Measurements from ENCODE around the gene PSMD4. TPM values are rescaled to one million over a fixed set of nuclear protein-coding genes. Genes with fewer than 3 reads are reported as not detected.

The PSMD4 gene
- total and polyA plus RNA-seq, 2 donors (not counting 3 experiments of a cell fraction or from before 2014, with no cell fraction given) = 181 to 266 TPM

- no peaks in the 10 kb centered on the region for H3K9me3 ChIP-seq (replicated peaks; ENCODE audit: control insufficient read depth, insufficient read depth, low read length)
- no peaks in the 10 kb centered on the region for H4K20me1 ChIP-seq (replicated peaks; ENCODE audit: control insufficient read depth, extremely low read depth, insufficient read depth, low read length)
- no peaks in the 10 kb centered on the region for H3K9me1 ChIP-seq (replicated peaks; ENCODE audit: control insufficient read depth, extremely low read depth, insufficient read depth, low read length)
- ChIA-PET CTCF (interaction anchor here (0.5 to 4.2 kb wide), 35 partner anchors 9 to 584 kb away, joined by 3 to 59 read pairs (median 4); partner anchors contain the start of genes GABPB2, PI4KB and VPS72), POLR2A (interaction anchor here (0.6 kb wide), 1 partner anchor 30 kb away, joined by 3 read pairs; the partner anchor contains the start of gene ZNF687)
- DNase-seq (ENCODE audit: low read depth, low spot score) (peak; percentile 72), FAIRE-seq (peak; percentile 26)
- H3K27ac ChIP-seq (ENCODE audit: insufficient read depth, low read depth, low read length) = no peak overlapping the region
- BruUV-seq (replicated peaks) = no TSS peak
- no peaks in the 10 kb centered on the region for H3K27me3 ChIP-seq (ENCODE audit: control insufficient read depth in 2 of 2, insufficient read depth in 2 of 2, low read length in 2 of 2)
- TF ChIP-seq POLR2AphosphoS5 (IDR thresholded peaks at IDR 0.05; ENCODE audit: insufficient read depth, low read depth, low read length) = no peak
- TF ChIP-seq, protein P1, sequence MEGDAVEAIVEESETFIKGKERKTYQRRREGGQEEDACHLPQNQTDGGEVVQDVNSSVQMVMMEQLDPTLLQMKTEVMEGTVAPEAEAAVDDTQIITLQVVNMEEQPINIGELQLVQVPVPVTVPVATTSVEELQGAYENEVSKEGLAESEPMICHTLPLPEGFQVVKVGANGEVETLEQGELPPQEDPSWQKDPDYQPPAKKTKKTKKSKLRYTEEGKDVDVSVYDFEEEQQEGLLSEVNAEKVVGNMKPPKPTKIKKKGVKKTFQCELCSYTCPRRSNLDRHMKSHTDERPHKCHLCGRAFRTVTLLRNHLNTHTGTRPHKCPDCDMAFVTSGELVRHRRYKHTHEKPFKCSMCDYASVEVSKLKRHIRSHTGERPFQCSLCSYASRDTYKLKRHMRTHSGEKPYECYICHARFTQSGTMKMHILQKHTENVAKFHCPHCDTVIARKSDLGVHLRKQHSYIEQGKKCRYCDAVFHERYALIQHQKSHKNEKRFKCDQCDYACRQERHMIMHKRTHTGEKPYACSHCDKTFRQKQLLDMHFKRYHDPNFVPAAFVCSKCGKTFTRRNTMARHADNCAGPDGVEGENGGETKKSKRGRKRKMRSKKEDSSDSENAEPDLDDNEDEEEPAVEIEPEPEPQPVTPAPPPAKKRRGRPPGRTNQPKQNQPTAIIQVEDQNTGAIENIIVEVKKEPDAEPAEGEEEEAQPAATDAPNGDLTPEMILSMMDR (IDR thresholded peaks at IDR 0.05; ENCODE audit: extremely low read depth in 1 of 2, insufficient read depth in 1 of 2, low read depth in 1 of 2, low read length in 2 of 2) = peak; percentile 65 to 72
- dilution Hi-C loops (cut with MboI; ENCODE audit: extremely low pct_ligation_motif_present, low sequenced_read_pairs) (no loop called here), intact Hi-C loops (cut with micrococcal nuclease) (loop anchor here (1.0 kb wide), 3 partner anchors 56 to 181 kb away; no protein-coding TSS in a partner anchor)
- H3K36me3 ChIP-seq (ENCODE audit: control insufficient read depth in 2 of 2, extremely low read depth in 1 of 2, insufficient read depth in 2 of 2, low read length in 2 of 2) = peaks cover 2 to 14% of the 10 kb centered on the region in 2 experiments
- H3K4me3 ChIP-seq (replicated peaks in 1 of 3; ENCODE audit: insufficient read depth in 1 of 3, low read depth in 1 of 3, low read length in 3 of 3) = no peak overlapping the region
- no peak overlapping the region for H3K4me2 ChIP-seq (ENCODE audit: insufficient read depth, low read length)
- peaks cover 19% of the 10 kb centered on the region for H3K79me2 ChIP-seq (ENCODE audit: control insufficient read depth, insufficient read depth, low read length)
- H3K4me1 ChIP-seq (ENCODE audit: control insufficient read depth, extremely low read depth, insufficient read depth, low read length) = peaks cover 7% of the 10 kb centered on the region
- no peak overlapping the region for H3K9ac ChIP-seq (replicated peaks; ENCODE audit: extremely low read depth, insufficient read depth, low read length)
- no peak overlapping the region for H2AFZ ChIP-seq (ENCODE audit: low read depth, low read length)
These were observed 2.7 kb upstream of the PSMD4 start for GRCh38 chr1:151251656-151252470.

- peaks cover 50% of the 10 kb centered on the region for H3K79me2 ChIP-seq (ENCODE audit: control insufficient read depth, insufficient read depth, low read length)
- H3K27me3 ChIP-seq (ENCODE audit: control insufficient read depth in 2 of 2, insufficient read depth in 2 of 2, low read length in 2 of 2) = no peaks in the 10 kb centered on the region
- TF ChIP-seq GATA2 (IDR thresholded peaks at IDR 0.05; ENCODE audit: insufficient read depth, insufficient read length, low read depth, low read length) (no peak), EZH2 (IDR thresholded peaks at IDR 0.05; ENCODE audit: borderline replicate concordance, low read depth, low read length, severe bottlenecking) (no peak), JUN (IDR thresholded peaks at IDR 0.05; ENCODE audit: borderline replicate concordance, insufficient read depth, insufficient read length, low read depth) (no peak), MYC (IDR thresholded peaks at IDR 0.05; ENCODE audit: low read depth, low read length) (no peak), MAX (IDR thresholded peaks at IDR 0.05; ENCODE audit: insufficient read depth, insufficient read length) (no peak), POLR2AphosphoS5 (IDR thresholded peaks at IDR 0.05; ENCODE audit: insufficient read depth, low read depth, low read length) (no peak), FOS (IDR thresholded peaks at IDR 0.05; ENCODE audit: borderline replicate concordance, insufficient read depth, low read length) (no peak)
- TF ChIP-seq, protein P1 (IDR thresholded peaks at IDR 0.05; ENCODE audit: extremely low read depth in 1 of 2, insufficient read depth in 1 of 2, low read depth in 1 of 2, low read length in 2 of 2) = no peak
- ChIA-PET POLR2A (interaction anchor here (1.3 kb wide), 1 partner anchor 158 kb away, joined by 3 read pairs; no protein-coding TSS in a partner anchor), CTCF (interaction anchor here (1.7 kb wide), 1 partner anchor 156 kb away, joined by 6 read pairs; no protein-coding TSS in a partner anchor)
- peaks cover 7% of the 10 kb centered on the region for H3K4me1 ChIP-seq (ENCODE audit: control insufficient read depth, extremely low read depth, insufficient read depth, low read length)
- H3K4me3 ChIP-seq (replicated peaks in 1 of 3; ENCODE audit: insufficient read depth in 1 of 3, low read depth in 1 of 3, low read length in 3 of 3) = peak overlapping the region; percentile 82 to 96 (median 87)
- BruUV-seq (replicated peaks) = no TSS peak
- H3K9me3 ChIP-seq (replicated peaks; ENCODE audit: control insufficient read depth, insufficient read depth, low read length) = no peaks in the 10 kb centered on the region
- H4K20me1 ChIP-seq (replicated peaks; ENCODE audit: control insufficient read depth, extremely low read depth, insufficient read depth, low read length) = no peaks in the 10 kb centered on the region
- peak overlapping the region; percentile 99 for H3K4me2 ChIP-seq (ENCODE audit: insufficient read depth, low read length)
- H2AFZ ChIP-seq (ENCODE audit: low read depth, low read length) = no peak overlapping the region
- H3K9me1 ChIP-seq (replicated peaks; ENCODE audit: control insufficient read depth, extremely low read depth, insufficient read depth, low read length) = no peaks in the 10 kb centered on the region
- DNase-seq (ENCODE audit: low read depth, low spot score) (no peak), FAIRE-seq (no peak)
- peak overlapping the region; percentile 95 for H3K9ac ChIP-seq (replicated peaks; ENCODE audit: extremely low read depth, insufficient read depth, low read length)
- no peaks in the 10 kb centered on the region for H3K36me3 ChIP-seq (ENCODE audit: control insufficient read depth in 2 of 2, extremely low read depth in 1 of 2, insufficient read depth in 2 of 2, low read length in 2 of 2)
- H3K27ac ChIP-seq (ENCODE audit: insufficient read depth, low read depth, low read length) = peak overlapping the region; percentile 80
- dilution Hi-C loops (cut with MboI; ENCODE audit: extremely low pct_ligation_motif_present, low sequenced_read_pairs) = no loop called here
- intact Hi-C loops (cut with micrococcal nuclease) = no loop called here
These were observed 847 bp downstream of the PSMD4 start for GRCh38 chr1:151255381-151255780.

All from endothelial cell of umbilical vein (primary cell).